Uterine smooth muscle cell (primary cell): ENCODE data around the gene SERPINB5. TPM values are rescaled to one million over a fixed set of nuclear protein-coding genes. Genes with fewer than 3 reads are reported as not detected.

Source experiments
- total RNA-seq: library from RNA; depleted of rRNA; stranded (reverse); fragments of >200 nt; gene quantifications from 2 replicates; pipeline ENCODE4 v1.2.3, GENCODE V29; 2014

Gene SERPINB5
- not detected in 2 replicates for total RNA-seq

GRCh38 chr18:63476668-63477067, at the start of gene SERPINB5:
Gene SERPINB5 (plus strand): TSS chr18:63476958. CDS start chr18:63484429, 7,471 bp downstream.

GRCh38 chr18:63542069-63542468, 65.3 kb downstream of the SERPINB5 start, which contains the start of gene SERPINB12:
Gene SERPINB12 (plus strand): TSS chr18:63542369. CDS start chr18:63556160, 13,791 bp downstream.

Other genes with a start within 250 kb of the SERPINB5 start
- 2.7 and 3.6 TPM in 2 replicates for gene BCL2, start 157.2 kb upstream of the SERPINB5 start, total RNA-seq
- gene KDSR, start 109.8 kb upstream of the SERPINB5 start, total RNA-seq, result 49.7 and 70.7 TPM in 2 replicates
- gene VPS4B, start 54.5 kb upstream of the SERPINB5 start, total RNA-seq, result 51.6 and 52.9 TPM in 2 replicates
- not detected in 2 replicates for gene SERPINB12, start 65.4 kb downstream of the SERPINB5 start, total RNA-seq
- gene SERPINB13, start 110.4 kb downstream of the SERPINB5 start, total RNA-seq, result not detected in 2 replicates
- gene SERPINB4, start 167.3 kb downstream of the SERPINB5 start, total RNA-seq, result not detected in 2 replicates
- not detected in 2 replicates for gene SERPINB3, start 184.9 kb downstream of the SERPINB5 start, total RNA-seq
- gene SERPINB11, start 226.0 kb downstream of the SERPINB5 start, total RNA-seq, result not detected in 2 replicates